ENCODE results near the gene OXLD1.

DNA sequence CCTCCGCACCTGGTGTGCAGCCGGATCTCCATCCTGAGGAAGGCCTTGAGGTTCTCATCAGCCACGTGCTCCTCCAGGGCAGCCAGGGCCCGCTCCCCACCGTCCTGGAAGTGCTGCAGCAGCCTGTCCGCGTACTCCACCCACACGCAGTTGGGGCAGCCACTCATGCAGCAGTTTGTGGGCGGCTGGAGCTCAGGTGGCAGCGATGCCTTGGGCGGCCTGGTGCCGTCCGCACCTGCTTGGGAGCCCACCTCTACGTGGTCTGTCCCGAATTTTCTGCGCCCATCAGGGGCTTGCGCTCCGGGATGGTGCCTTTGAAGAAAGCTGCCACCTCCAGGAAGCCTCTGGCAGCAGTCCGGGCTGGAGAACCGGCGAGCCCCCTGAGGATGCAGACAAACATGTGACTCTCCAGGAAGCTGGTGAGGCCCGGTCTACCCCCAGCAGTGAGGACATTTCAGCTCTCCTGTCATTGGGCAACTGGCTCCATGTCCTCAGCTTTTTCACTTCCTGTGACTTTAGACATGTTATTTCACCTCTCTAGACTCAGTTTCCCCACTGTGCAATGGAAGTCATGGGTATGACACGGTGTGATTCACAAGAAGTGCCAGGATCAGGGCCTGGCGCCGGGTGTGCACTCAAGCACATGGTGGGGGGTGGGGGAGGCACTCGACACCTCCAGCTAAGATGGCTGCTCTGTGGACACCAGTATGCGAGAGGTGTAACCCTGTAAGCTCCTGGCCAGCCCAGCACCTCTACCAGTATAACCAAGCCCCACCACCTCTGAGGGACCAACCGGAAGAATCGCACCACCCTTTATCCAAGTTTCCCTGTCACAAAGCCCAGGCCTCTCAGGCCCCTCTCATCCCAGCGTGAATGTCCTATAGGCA, 957 bp downstream of the OXLD1 start:
- TF ChIP-seq, protein P1, sequence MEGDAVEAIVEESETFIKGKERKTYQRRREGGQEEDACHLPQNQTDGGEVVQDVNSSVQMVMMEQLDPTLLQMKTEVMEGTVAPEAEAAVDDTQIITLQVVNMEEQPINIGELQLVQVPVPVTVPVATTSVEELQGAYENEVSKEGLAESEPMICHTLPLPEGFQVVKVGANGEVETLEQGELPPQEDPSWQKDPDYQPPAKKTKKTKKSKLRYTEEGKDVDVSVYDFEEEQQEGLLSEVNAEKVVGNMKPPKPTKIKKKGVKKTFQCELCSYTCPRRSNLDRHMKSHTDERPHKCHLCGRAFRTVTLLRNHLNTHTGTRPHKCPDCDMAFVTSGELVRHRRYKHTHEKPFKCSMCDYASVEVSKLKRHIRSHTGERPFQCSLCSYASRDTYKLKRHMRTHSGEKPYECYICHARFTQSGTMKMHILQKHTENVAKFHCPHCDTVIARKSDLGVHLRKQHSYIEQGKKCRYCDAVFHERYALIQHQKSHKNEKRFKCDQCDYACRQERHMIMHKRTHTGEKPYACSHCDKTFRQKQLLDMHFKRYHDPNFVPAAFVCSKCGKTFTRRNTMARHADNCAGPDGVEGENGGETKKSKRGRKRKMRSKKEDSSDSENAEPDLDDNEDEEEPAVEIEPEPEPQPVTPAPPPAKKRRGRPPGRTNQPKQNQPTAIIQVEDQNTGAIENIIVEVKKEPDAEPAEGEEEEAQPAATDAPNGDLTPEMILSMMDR (IDR thresholded peaks at IDR 0.05), result no peak
- TF ChIP-seq POLR2A (IDR thresholded peaks at IDR 0.05), result no peak

Measured in lower leg skin (tissue), 3 donors.